ENCODE results near the gene SFMBT1.
A peak's percentile ranks its signal among the peaks of the same experiment; 100 is the strongest.

Gene SFMBT1

GRCh38 chr3:52896151-52896550, 149.7 kb downstream of the SFMBT1 start:
- H3K27me3 ChIP-seq (ENCODE audit: control insufficient read depth, insufficient read depth, low read length), result no peaks in the 10 kb centered on the region
- H3K9me3 ChIP-seq (ENCODE audit: control insufficient read depth, low read length), result no peaks in the 10 kb centered on the region
- peaks cover 4% of the 10 kb centered on the region for H3K79me2 ChIP-seq
- H3K9ac ChIP-seq, result no peak overlapping the region
- H3K4me3 ChIP-seq (ENCODE audit: low read depth, low read length), result no peak overlapping the region
- no peak overlapping the region for H3K27ac ChIP-seq
- H3K4me2 ChIP-seq (ENCODE audit: low read length), result peak overlapping the region; percentile 79
- H2AFZ ChIP-seq, result no peak overlapping the region
- TF ChIP-seq, protein P1, sequence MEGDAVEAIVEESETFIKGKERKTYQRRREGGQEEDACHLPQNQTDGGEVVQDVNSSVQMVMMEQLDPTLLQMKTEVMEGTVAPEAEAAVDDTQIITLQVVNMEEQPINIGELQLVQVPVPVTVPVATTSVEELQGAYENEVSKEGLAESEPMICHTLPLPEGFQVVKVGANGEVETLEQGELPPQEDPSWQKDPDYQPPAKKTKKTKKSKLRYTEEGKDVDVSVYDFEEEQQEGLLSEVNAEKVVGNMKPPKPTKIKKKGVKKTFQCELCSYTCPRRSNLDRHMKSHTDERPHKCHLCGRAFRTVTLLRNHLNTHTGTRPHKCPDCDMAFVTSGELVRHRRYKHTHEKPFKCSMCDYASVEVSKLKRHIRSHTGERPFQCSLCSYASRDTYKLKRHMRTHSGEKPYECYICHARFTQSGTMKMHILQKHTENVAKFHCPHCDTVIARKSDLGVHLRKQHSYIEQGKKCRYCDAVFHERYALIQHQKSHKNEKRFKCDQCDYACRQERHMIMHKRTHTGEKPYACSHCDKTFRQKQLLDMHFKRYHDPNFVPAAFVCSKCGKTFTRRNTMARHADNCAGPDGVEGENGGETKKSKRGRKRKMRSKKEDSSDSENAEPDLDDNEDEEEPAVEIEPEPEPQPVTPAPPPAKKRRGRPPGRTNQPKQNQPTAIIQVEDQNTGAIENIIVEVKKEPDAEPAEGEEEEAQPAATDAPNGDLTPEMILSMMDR (IDR thresholded peaks at IDR 0.05), result no peak
- H3K4me1 ChIP-seq, result peaks cover 3% of the 10 kb centered on the region
- no peaks in the 10 kb centered on the region for H3K36me3 ChIP-seq (ENCODE audit: control insufficient read depth, insufficient read depth, low read length)

DNA sequence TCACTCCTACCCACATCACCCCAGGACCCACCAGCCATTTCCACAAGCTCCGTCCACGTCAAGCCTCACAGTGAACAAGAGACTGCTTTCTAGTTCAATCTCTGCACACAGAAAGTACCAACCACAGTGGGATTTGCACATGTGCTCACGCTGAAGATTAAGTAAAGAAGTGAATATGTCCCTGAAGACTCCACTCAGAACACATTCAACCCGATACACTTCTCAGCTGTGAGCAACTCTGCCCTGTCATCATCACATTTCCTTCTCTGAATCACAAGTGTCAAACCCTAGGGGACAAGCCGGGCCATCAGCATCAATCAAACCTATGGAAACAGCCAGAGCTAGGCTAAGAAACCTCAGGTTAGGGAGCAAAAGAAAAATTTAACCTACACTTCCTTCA, 150.5 kb downstream of the SFMBT1 start:
- H3K27ac ChIP-seq, result no peak overlapping the region
- no peak overlapping the region for H3K9ac ChIP-seq
- peaks cover 3% of the 10 kb centered on the region for H3K4me1 ChIP-seq

GRCh38 chr3:52894756-52895155, 151.1 kb downstream of the SFMBT1 start:
- Histone ChIP-seq H3K9me3 (ENCODE audit: control insufficient read depth, low read length) (no peaks in the 10 kb centered on the region), H3K36me3 (ENCODE audit: control insufficient read depth, insufficient read depth, low read length) (no peaks in the 10 kb centered on the region), H3K27me3 (ENCODE audit: control insufficient read depth, insufficient read depth, low read length) (no peaks in the 10 kb centered on the region), H3K9ac (no peak overlapping the region), H3K4me1 (peaks cover 3% of the 10 kb centered on the region), H3K4me2 (ENCODE audit: low read length) (no peak overlapping the region), H2AFZ (no peak overlapping the region), H3K79me2 (peaks cover 8% of the 10 kb centered on the region), H3K27ac (no peak overlapping the region), H3K4me3 (ENCODE audit: low read depth, low read length) (no peak overlapping the region)
- TF ChIP-seq, protein P1 (IDR thresholded peaks at IDR 0.05), result no peak

More for the DNA sequence above, 150.5 kb downstream of the SFMBT1 start:
- Histone ChIP-seq H3K4me2 (ENCODE audit: low read length) (no peak overlapping the region), H2AFZ (no peak overlapping the region), H3K9me3 (ENCODE audit: control insufficient read depth, low read length) (no peaks in the 10 kb centered on the region), H3K4me3 (ENCODE audit: low read depth, low read length) (no peak overlapping the region), H3K36me3 (ENCODE audit: control insufficient read depth, insufficient read depth, low read length) (no peaks in the 10 kb centered on the region), H3K27me3 (ENCODE audit: control insufficient read depth, insufficient read depth, low read length) (no peaks in the 10 kb centered on the region), H3K79me2 (peaks cover 4% of the 10 kb centered on the region)
- TF ChIP-seq, protein P1 (IDR thresholded peaks at IDR 0.05), result no peak

DNA sequence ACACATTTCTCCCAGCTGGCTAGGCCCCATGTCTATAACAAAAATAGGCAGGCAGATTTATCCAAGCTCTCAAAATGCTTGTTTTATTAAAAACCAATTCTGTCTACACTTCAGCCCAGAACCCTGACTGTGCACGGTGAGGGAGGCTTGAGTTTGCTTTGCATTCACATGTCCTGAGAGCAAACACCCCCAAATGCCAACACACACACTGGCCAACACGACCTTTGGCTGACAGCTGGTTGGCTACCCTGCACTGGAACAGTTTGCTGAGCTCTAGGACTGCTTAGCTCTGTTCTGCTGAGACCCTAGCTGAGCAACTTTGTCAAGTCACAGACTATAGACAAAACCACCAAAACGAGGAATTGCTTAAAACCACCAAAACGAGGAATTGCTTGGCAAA, 152.2 kb downstream of the SFMBT1 start:
- TF ChIP-seq, protein P1 (IDR thresholded peaks at IDR 0.05), result no peak
- Histone ChIP-seq H3K27ac (no peak overlapping the region), H3K79me2 (peaks cover 10% of the 10 kb centered on the region), H3K4me3 (ENCODE audit: low read depth, low read length) (no peak overlapping the region), H3K9me3 (ENCODE audit: control insufficient read depth, low read length) (no peaks in the 10 kb centered on the region), H3K27me3 (ENCODE audit: control insufficient read depth, insufficient read depth, low read length) (no peaks in the 10 kb centered on the region), H3K9ac (no peak overlapping the region), H2AFZ (no peak overlapping the region), H3K4me2 (ENCODE audit: low read length) (no peak overlapping the region), H3K4me1 (peaks cover 3% of the 10 kb centered on the region), H3K36me3 (ENCODE audit: control insufficient read depth, insufficient read depth, low read length) (no peaks in the 10 kb centered on the region)

GRCh38 chr3:52892625-52893311, 153.1 kb downstream of the SFMBT1 start:
- no peak overlapping the region for H2AFZ ChIP-seq
- no peak overlapping the region for H3K4me3 ChIP-seq (ENCODE audit: low read depth, low read length)
- H3K9me3 ChIP-seq (ENCODE audit: control insufficient read depth, low read length), result no peaks in the 10 kb centered on the region
- no peaks in the 10 kb centered on the region for H3K4me1 ChIP-seq
- H3K9ac ChIP-seq, result no peak overlapping the region
- H3K4me2 ChIP-seq (ENCODE audit: low read length), result no peak overlapping the region
- peaks cover 12% of the 10 kb centered on the region for H3K79me2 ChIP-seq
- no peaks in the 10 kb centered on the region for H3K27me3 ChIP-seq (ENCODE audit: control insufficient read depth, insufficient read depth, low read length)
- TF ChIP-seq, protein P1 (IDR thresholded peaks at IDR 0.05), result no peak
- H3K27ac ChIP-seq, result no peak overlapping the region
- no peaks in the 10 kb centered on the region for H3K36me3 ChIP-seq (ENCODE audit: control insufficient read depth, insufficient read depth, low read length)

Data from parathyroid adenoma (tissue), 2 donors.